Tibial nerve (tissue), 4 donors: ENCODE results near the gene WDR72.

ENCODE experiments used
- EP300 ChIP-seq, 2 donors: sonication (generic); formaldehyde crosslinking; IDR thresholded peaks; one replicate each; pipeline ENCODE4 v1.6.1; 2017; ENCODE audit warnings: antibody characterized with exemption in 2 of 2, mild to moderate bottlenecking in 1 of 2
- POLR2A ChIP-seq, 2 donors: fragments of 450-650 bp; IDR thresholded peaks; one replicate each; pipeline ENCODE4 v1.6.1; 2017; ENCODE audit warnings: antibody characterized with exemption in 2 of 2, mild to moderate bottlenecking in 2 of 2, moderate library complexity in 2 of 2
- TF ChIP-seq, protein P1 (sequence below), 5 experiments: fragments of 200-600 bp in 3 of 5; fragments of 450-650 bp in 2 of 5; sonication (generic) in 3 of 5; IDR thresholded peaks; one replicate each; pipeline ENCODE4 v1.5.1; 2016 to 2019; ENCODE audit warnings: antibody characterized with exemption in 5 of 5, mild to moderate bottlenecking in 3 of 5, moderate library complexity in 2 of 5

GRCh38 chr15:53581513-53581912, 177.9 kb downstream of the WDR72 start:
- TF ChIP-seq POLR2A (IDR thresholded peaks at IDR 0.05) (no peak), EP300 (IDR thresholded peaks at IDR 0.05) (no peak)
- TF ChIP-seq, protein P1, sequence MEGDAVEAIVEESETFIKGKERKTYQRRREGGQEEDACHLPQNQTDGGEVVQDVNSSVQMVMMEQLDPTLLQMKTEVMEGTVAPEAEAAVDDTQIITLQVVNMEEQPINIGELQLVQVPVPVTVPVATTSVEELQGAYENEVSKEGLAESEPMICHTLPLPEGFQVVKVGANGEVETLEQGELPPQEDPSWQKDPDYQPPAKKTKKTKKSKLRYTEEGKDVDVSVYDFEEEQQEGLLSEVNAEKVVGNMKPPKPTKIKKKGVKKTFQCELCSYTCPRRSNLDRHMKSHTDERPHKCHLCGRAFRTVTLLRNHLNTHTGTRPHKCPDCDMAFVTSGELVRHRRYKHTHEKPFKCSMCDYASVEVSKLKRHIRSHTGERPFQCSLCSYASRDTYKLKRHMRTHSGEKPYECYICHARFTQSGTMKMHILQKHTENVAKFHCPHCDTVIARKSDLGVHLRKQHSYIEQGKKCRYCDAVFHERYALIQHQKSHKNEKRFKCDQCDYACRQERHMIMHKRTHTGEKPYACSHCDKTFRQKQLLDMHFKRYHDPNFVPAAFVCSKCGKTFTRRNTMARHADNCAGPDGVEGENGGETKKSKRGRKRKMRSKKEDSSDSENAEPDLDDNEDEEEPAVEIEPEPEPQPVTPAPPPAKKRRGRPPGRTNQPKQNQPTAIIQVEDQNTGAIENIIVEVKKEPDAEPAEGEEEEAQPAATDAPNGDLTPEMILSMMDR (IDR thresholded peaks at IDR 0.05) = no peak
